ENCODE data around the gene TAF6.

The TAF6 gene

DNA sequence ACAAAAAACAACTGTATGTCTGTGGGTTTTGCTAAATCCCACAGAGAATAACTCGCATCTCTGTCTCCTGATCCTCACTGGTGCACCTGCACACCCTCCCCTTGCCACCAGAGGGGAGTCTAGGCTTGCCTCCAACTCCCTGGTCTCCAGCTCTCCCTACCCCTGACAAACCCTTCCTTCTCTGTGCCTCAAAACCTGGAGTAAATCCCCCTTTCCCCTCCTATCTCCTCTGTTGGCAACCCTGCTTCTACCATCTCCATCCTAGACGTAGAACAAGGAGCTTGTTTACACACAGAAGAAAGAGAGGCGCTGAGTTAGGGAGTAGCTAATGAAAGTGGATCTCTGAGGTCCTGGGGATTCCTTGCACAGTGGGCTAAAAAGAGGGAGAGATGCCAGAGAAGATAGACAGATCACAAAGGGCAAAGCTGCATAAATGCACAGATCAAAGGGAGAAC, 13.6 kb upstream of the TAF6 start (continued):
- TF ChIP-seq ZNF174 (tag by site-specific recombination; IDR thresholded peaks at IDR 0.05) (no peak), ZNF654 (tag by site-specific recombination; IDR thresholded peaks at IDR 0.05; ENCODE audit: low read depth) (peak; percentile 99), ZNF621 (tag by site-specific recombination; IDR thresholded peaks at IDR 0.05) (no peak), ZNF426 (tag by site-specific recombination; IDR thresholded peaks at IDR 0.05) (no peak), ZNF660 (tag by site-specific recombination; IDR thresholded peaks at IDR 0.05) (0 out of 2 replicates have a peak, but pooled peaks have one; percentile 44), CTCF (tag by site-specific recombination; IDR thresholded peaks at IDR 0.05) (peak; percentile 94), SP3 (tag by site-specific recombination; IDR thresholded peaks at IDR 0.05) (no peak), KLF1 (tag by site-specific recombination; IDR thresholded peaks at IDR 0.05) (0 out of 2 replicates have a peak, but pooled peaks have one; percentile 25), ZNF394 (tag by site-specific recombination; IDR thresholded peaks at IDR 0.05; ENCODE audit: borderline replicate concordance) (0 out of 2 replicates have a peak, but pooled peaks have one; percentile 48), BCL11A (tag by site-specific recombination; IDR thresholded peaks at IDR 0.05; ENCODE audit: low read depth) (0 out of 2 replicates have a peak, but pooled peaks have one; percentile 5)
- TF ChIP-seq, protein P1, sequence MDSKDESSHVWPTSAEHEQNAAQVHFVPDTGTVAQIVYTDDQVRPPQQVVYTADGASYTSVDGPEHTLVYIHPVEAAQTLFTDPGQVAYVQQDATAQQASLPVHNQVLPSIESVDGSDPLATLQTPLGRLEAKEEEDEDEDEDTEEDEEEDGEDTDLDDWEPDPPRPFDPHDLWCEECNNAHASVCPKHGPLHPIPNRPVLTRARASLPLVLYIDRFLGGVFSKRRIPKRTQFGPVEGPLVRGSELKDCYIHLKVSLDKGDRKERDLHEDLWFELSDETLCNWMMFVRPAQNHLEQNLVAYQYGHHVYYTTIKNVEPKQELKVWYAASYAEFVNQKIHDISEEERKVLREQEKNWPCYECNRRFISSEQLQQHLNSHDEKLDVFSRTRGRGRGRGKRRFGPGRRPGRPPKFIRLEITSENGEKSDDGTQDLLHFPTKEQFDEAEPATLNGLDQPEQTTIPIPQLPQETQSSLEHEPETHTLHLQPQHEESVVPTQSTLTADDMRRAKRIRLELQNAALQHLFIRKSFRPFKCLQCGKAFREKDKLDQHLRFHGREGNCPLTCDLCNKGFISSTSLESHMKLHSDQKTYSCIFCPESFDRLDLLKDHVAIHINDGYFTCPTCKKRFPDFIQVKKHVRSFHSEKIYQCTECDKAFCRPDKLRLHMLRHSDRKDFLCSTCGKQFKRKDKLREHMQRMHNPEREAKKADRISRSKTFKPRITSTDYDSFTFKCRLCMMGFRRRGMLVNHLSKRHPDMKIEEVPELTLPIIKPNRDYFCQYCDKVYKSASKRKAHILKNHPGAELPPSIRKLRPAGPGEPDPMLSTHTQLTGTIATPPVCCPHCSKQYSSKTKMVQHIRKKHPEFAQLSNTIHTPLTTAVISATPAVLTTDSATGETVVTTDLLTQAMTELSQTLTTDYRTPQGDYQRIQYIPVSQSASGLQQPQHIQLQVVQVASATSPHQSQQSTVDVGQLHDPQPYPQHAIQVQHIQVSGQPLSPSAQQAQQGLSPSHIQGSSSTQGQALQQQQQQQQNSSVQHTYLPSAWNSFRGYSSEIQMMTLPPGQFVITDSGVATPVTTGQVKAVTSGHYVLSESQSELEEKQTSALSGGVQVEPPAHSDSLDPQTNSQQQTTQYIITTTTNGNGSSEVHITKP (tag by site-specific recombination; IDR thresholded peaks at IDR 0.05), result peak; percentile 32; the same call in 1 of the 2 replicates
- TF ChIP-seq, protein P2, sequence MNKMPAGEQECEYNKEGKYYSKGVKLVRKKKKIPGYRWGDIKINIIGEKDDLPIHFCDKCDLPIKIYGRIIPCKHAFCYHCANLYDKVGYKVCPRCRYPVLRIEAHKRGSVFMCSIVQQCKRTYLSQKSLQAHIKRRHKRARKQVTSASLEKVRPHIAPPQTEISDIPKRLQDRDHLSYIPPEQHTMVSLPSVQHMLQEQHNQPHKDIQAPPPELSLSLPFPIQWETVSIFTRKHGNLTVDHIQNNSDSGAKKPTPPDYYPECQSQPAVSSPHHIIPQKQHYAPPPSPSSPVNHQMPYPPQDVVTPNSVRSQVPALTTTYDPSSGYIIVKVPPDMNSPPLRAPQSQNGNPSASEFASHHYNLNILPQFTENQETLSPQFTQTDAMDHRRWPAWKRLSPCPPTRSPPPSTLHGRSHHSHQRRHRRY (tag by site-specific recombination; IDR thresholded peaks at IDR 0.05), result no peak
- TF ChIP-seq, protein P3, sequence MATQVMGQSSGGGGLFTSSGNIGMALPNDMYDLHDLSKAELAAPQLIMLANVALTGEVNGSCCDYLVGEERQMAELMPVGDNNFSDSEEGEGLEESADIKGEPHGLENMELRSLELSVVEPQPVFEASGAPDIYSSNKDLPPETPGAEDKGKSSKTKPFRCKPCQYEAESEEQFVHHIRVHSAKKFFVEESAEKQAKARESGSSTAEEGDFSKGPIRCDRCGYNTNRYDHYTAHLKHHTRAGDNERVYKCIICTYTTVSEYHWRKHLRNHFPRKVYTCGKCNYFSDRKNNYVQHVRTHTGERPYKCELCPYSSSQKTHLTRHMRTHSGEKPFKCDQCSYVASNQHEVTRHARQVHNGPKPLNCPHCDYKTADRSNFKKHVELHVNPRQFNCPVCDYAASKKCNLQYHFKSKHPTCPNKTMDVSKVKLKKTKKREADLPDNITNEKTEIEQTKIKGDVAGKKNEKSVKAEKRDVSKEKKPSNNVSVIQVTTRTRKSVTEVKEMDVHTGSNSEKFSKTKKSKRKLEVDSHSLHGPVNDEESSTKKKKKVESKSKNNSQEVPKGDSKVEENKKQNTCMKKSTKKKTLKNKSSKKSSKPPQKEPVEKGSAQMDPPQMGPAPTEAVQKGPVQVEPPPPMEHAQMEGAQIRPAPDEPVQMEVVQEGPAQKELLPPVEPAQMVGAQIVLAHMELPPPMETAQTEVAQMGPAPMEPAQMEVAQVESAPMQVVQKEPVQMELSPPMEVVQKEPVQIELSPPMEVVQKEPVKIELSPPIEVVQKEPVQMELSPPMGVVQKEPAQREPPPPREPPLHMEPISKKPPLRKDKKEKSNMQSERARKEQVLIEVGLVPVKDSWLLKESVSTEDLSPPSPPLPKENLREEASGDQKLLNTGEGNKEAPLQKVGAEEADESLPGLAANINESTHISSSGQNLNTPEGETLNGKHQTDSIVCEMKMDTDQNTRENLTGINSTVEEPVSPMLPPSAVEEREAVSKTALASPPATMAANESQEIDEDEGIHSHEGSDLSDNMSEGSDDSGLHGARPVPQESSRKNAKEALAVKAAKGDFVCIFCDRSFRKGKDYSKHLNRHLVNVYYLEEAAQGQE (tag by site-specific recombination; IDR thresholded peaks at IDR 0.05), result no peak

DNA sequence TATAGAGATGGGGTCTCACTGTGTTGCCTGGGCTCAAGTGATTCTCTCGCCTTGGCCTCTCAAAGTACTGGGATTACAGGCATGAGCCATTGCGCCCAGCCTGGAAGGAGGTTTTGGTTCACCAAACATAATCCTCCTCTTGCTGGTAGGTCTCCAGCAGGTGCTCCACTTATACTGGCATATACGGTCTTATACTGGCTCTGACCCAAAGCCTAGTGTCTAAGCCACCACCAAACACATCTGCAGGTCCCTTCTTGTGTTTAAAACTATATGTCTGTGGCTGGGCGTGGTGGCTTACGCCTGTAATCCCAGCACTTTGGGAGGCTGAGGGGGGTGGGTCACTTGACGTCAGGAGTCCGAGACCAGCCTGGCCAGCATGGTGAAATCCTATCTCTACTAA, 13.0 kb upstream of the TAF6 start:
- H3K4me1 ChIP-seq (ENCODE audit: control insufficient read depth, insufficient read depth, low read length), result no peaks in the 10 kb centered on the region
- peak; percentile 26; the same call in 1 of the 2 replicates for TF ChIP-seq KLF1 (tag by site-specific recombination; IDR thresholded peaks at IDR 0.05)
- no peak for TF ChIP-seq KLF7 (tag by site-specific recombination; IDR thresholded peaks at IDR 0.05; ENCODE audit: borderline replicate concordance)
- TF ChIP-seq ZNF133 (tag by site-specific recombination; IDR thresholded peaks at IDR 0.05), result peak; percentile 60; the same call in 1 of the 2 replicates
- POLR2A ChIA-PET, result interaction anchor here (0.9 to 1.3 kb wide), 3 partner anchors 17 to 297 kb away, joined by 3 to 7 read pairs (median 5); partner anchors contain the start of genes AP4M1, LAMTOR4, MCM7 and ZCWPW1
- no peak overlapping the region for H3K4me3 ChIP-seq (ENCODE audit: low read depth, low read length)
- H3K27ac ChIP-seq (ENCODE audit: extremely low read depth, low read depth, low read length), result no peak overlapping the region
- H3K9me3 ChIP-seq (ENCODE audit: control insufficient read depth, insufficient read depth, low read depth, low read length), result no peaks in the 10 kb centered on the region
- no peaks in the 10 kb centered on the region for H3K36me3 ChIP-seq (ENCODE audit: control insufficient read depth in 2 of 2, insufficient read depth in 1 of 2, low read length in 2 of 2)
- CTCF ChIA-PET, result interaction anchor here (0.6 to 8.7 kb wide), 31 partner anchors 8 to 1731 kb away, joined by 3 to 119 read pairs (median 5); partner anchors contain the start of genes AP4M1, GAL3ST4, GPC2 and MCM7

All from HEK293 (cell line).